ENCODE results near the gene MALSU1. TPM values are rescaled to one million over a fixed set of nuclear protein-coding genes. Genes with fewer than 3 reads are reported as not detected.
A peak's percentile ranks its signal among the peaks of the same experiment; 100 is the strongest.

The MALSU1 gene
- total and polyA plus RNA-seq, 2 of the 13 experiments (the other 11 are each of a cell fraction or from before 2014, with no cell fraction given) = 72.0 to 141 TPM

GRCh38 chr7:23358152-23358674 is 59.1 kb downstream of the MALSU1 start (continued):
- TF ChIP-seq JARID2 (CRISPR knock-in tag; IDR thresholded peaks at IDR 0.05; ENCODE audit: insufficient replicate concordance) (no peak), ZNF451 (CRISPR knock-in tag; IDR thresholded peaks at IDR 0.05) (no peak), FOSL2 (CRISPR knock-in tag; IDR thresholded peaks at IDR 0.05) (peak; percentile 40; the same call in 1 of the 2 replicates), ZNF207 (IDR thresholded peaks at IDR 0.05; ENCODE audit: borderline replicate concordance) (no peak), ZNF660 (CRISPR knock-in tag; IDR thresholded peaks at IDR 0.05; ENCODE audit: borderline replicate concordance, low read depth) (no peak), MIXL1 (CRISPR knock-in tag; IDR thresholded peaks at IDR 0.05) (no peak; the same call in 1 of the 2 replicates), ZNF891 (CRISPR knock-in tag; IDR thresholded peaks at IDR 0.05) (no peak), ZBTB1 (CRISPR knock-in tag; IDR thresholded peaks at IDR 0.05; ENCODE audit: borderline replicate concordance) (no peak), ZNF274 (CRISPR knock-in tag; IDR thresholded peaks at IDR 0.05) (no peak), ZNF770 (CRISPR knock-in tag; IDR thresholded peaks at IDR 0.05) (no peak), FOXJ3 (CRISPR knock-in tag; IDR thresholded peaks at IDR 0.05; ENCODE audit: borderline replicate concordance) (peak; percentile 74; the same call in 1 of the 2 replicates), ZBTB46 (CRISPR knock-in tag; IDR thresholded peaks at IDR 0.05; ENCODE audit: borderline replicate concordance) (no peak)
- TF ChIP-seq, protein P1, sequence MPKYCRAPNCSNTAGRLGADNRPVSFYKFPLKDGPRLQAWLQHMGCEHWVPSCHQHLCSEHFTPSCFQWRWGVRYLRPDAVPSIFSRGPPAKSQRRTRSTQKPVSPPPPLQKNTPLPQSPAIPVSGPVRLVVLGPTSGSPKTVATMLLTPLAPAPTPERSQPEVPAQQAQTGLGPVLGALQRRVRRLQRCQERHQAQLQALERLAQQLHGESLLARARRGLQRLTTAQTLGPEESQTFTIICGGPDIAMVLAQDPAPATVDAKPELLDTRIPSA (CRISPR knock-in tag; IDR thresholded peaks at IDR 0.05; ENCODE audit: borderline replicate concordance) = no peak
- TF ChIP-seq, protein P2, sequence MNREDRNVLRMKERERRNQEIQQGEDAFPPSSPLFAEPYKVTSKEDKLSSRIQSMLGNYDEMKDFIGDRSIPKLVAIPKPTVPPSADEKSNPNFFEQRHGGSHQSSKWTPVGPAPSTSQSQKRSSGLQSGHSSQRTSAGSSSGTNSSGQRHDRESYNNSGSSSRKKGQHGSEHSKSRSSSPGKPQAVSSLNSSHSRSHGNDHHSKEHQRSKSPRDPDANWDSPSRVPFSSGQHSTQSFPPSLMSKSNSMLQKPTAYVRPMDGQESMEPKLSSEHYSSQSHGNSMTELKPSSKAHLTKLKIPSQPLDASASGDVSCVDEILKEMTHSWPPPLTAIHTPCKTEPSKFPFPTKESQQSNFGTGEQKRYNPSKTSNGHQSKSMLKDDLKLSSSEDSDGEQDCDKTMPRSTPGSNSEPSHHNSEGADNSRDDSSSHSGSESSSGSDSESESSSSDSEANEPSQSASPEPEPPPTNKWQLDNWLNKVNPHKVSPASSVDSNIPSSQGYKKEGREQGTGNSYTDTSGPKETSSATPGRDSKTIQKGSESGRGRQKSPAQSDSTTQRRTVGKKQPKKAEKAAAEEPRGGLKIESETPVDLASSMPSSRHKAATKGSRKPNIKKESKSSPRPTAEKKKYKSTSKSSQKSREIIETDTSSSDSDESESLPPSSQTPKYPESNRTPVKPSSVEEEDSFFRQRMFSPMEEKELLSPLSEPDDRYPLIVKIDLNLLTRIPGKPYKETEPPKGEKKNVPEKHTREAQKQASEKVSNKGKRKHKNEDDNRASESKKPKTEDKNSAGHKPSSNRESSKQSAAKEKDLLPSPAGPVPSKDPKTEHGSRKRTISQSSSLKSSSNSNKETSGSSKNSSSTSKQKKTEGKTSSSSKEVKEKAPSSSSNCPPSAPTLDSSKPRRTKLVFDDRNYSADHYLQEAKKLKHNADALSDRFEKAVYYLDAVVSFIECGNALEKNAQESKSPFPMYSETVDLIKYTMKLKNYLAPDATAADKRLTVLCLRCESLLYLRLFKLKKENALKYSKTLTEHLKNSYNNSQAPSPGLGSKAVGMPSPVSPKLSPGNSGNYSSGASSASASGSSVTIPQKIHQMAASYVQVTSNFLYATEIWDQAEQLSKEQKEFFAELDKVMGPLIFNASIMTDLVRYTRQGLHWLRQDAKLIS (CRISPR knock-in tag; IDR thresholded peaks at IDR 0.05) = no peak
- TF ChIP-seq, protein P3, sequence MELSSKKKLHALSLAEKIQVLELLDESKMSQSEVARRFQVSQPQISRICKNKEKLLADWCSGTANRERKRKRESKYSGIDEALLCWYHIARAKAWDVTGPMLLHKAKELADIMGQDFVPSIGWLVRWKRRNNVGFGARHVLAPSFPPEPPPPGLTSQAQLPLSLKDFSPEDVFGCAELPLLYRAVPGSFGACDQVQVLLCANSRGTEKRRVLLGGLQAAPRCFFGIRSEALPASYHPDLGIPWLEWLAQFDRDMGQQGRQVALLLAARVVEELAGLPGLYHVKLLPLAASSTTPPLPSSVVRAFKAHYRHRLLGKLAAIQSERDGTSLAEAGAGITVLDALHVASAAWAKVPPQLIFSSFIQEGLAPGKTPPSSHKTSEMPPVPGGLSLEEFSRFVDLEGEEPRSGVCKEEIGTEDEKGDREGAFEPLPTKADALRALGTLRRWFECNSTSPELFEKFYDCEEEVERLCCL (CRISPR knock-in tag; IDR thresholded peaks at IDR 0.05; ENCODE audit: borderline replicate concordance) = no peak
- TF ChIP-seq, protein P4, sequence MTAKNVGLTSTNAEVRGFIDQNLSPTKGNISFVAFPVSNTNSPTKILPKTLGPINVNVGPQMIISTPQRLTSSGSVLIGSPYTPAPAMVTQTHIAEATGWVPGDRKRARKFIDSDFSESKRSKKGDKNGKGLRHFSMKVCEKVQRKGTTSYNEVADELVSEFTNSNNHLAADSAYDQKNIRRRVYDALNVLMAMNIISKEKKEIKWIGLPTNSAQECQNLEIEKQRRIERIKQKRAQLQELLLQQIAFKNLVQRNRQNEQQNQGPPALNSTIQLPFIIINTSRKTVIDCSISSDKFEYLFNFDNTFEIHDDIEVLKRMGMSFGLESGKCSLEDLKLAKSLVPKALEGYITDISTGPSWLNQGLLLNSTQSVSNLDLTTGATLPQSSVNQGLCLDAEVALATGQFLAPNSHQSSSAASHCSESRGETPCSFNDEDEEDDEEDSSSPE (CRISPR knock-in tag; IDR thresholded peaks at IDR 0.05) = no peak
- TF ChIP-seq, protein P5, sequence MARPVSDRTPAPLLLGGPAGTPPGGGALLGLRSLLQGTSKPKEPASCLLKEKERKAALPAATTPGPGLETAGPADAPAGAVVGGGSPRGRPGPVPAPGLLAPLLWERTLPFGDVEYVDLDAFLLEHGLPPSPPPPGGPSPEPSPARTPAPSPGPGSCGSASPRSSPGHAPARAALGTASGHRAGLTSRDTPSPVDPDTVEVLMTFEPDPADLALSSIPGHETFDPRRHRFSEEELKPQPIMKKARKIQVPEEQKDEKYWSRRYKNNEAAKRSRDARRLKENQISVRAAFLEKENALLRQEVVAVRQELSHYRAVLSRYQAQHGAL (CRISPR knock-in tag; IDR thresholded peaks at IDR 0.05; ENCODE audit: not compliant biosample characterization) = no peak
